ENCODE results near the gene TMEM9B. TPM values are rescaled to one million over a fixed set of nuclear protein-coding genes. Genes with fewer than 3 reads are reported as not detected.
"Not testable (repeated sequence)": the region's sequence is repeated elsewhere in the genome, so short reads cannot be mapped to it uniquely, and the experiment has no call there.

The TMEM9B gene
- total RNA-seq, 5 donors from 2014 or later (not counting 1 experiment from before 2014, with no cell fraction given): 19.9 to 30.5 (median 29.4) TPM

DNA sequence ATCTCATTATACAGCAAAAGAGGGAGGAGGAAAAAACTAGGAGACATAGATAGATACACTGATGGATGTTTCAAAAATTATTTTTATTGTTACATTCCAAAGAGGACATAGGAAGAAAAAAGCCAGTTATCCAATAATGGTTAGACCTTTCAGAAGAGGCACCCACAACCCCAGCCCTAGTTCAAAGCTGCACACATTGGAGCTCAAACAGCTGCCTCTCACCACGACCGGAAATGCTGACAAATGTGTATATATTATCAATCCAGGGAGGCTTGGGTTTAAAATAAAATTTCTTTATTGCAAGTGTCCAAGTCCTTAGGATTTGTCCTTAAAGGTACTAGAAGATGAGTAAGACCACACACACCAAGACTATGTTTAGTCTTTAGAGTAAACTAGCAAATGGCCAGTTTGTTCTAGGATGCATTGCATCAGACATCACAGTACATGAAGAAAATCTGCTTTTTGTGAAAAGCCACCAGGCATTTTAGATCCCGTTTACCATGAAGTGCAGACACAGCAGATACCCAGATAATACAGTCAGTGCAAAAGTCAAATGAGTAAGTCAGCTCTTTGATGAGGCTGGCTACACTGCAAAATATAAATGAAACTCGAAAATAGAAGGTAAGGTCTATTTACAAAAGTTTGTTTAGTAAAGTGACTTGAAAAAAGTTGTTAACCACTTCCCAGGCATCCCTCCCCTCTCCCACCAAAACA lies 16.9 kb downstream of the TMEM9B start:
- POLR2A ChIA-PET: interaction anchor here in 1 of 2 donors (0.7 kb wide), 1 partner anchor 12 kb away, joined by 3 read pairs; no protein-coding TSS in a partner anchor

DNA sequence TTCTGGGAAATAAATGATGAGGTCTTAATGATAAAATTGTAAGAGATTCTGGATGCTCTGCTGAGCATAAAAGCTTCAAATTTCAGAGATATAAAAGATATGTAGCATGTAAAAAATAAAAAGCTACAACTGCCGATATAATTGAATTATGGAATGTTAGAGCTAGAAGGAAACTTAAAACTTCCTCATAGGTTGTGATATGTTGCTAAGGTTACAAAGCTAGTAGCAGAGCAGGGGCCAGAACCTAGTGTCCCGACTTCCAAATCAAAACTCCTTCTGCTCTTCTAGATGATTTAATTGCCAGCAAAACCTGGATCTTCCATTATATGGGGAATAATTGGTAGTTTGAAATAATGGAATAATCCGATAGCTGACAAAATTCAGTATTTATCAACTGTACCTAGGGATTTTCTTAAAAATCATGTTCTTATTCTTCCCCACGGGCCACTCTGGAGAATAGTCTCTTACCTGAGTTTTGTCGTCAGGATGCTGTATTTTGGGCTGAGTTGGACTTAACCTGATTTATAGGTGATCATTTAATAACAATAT lies 21.6 kb downstream of the TMEM9B start, which contains the start of gene ASCL3:
Gene ASCL3, minus strand, starts transcription at position 499 of the 549 bp plus-strand sequence. CDS start 4,855 bp downstream, outside the sequence.
- ChIA-PET CTCF (interaction anchor here in 1 of 2 donors (0.8 kb wide), 1 partner anchor 17 kb away, joined by 3 read pairs; no protein-coding TSS in a partner anchor), POLR2A (no interaction called here)
- Mint-ChIP-seq H3K9me3 (no peaks in the 10 kb centered on the region), H3K4me1 (peaks cover 0 to 2% (median 0%) of the 10 kb centered on the region in 3 donors), H3K27me3 (peaks cover 0 to 3% of the 10 kb centered on the region in 2 donors), H3K36me3 (peaks cover 12% of the 10 kb centered on the region), H3K4me3 (no peak within 1 kb of the TSS), H3K27ac (no peak within 1 kb of the TSS)
- Histone ChIP-seq H3K27ac (ENCODE audit: low read length) (no peak within 1 kb of the TSS), H3K9me3 (no peaks in the 10 kb centered on the region), H3K4me3 (ENCODE audit: control insufficient read depth in 1 of 2, extremely low read depth in 1 of 2, low read length in 1 of 2) (no peak within 1 kb of the TSS), H3K36me3 (ENCODE audit: control insufficient read depth in 2 of 2, extremely low read depth in 1 of 2, insufficient read depth in 1 of 2, low read length in 1 of 2) (peaks cover 2 to 8% of the 10 kb centered on the region in 2 donors), H3K4me1 (ENCODE audit: control insufficient read depth in 1 of 2, extremely low read depth in 1 of 2, insufficient read depth in 2 of 2, low read length in 2 of 2) (no peaks in the 10 kb centered on the region), H3K27me3 (replicated peaks in 1 of 2; ENCODE audit: control insufficient read depth in 2 of 2, extremely low read depth in 1 of 2, insufficient read depth in 2 of 2, low read length in 1 of 2) (no peaks in the 10 kb centered on the region)
- DNase-seq (no peak), ATAC-seq (replicated peaks in 1 of 4) (no peak)
- no CpG with 5 or more reads among the region's 5 CpGs for WGBS (ENCODE audit: insufficient coverage)

More for the DNA sequence above, 16.9 kb downstream of the TMEM9B start:
- H3K27me3 ChIP-seq (replicated peaks in 1 of 2; ENCODE audit: control insufficient read depth in 2 of 2, extremely low read depth in 1 of 2, insufficient read depth in 2 of 2, low read length in 1 of 2): no peaks in the 10 kb centered on the region
- H3K4me3 Mint-ChIP-seq: no peak overlapping the region
- no peaks in the 10 kb centered on the region for H3K9me3 Mint-ChIP-seq
- WGBS (ENCODE audit: insufficient coverage): no CpG with 5 or more reads among the region's 4 CpGs
- no peaks in the 10 kb centered on the region for H3K4me1 ChIP-seq (ENCODE audit: control insufficient read depth in 1 of 2, extremely low read depth in 1 of 2, insufficient read depth in 2 of 2, low read length in 2 of 2)
- H3K27ac ChIP-seq (ENCODE audit: low read length): no peak overlapping the region
- ATAC-seq (replicated peaks in 1 of 4) (no peak), DNase-seq (no peak)
- no peaks in the 10 kb centered on the region for H3K27me3 Mint-ChIP-seq
- H3K4me3 ChIP-seq (ENCODE audit: control insufficient read depth in 1 of 2, extremely low read depth in 1 of 2, low read length in 1 of 2): no peak overlapping the region
- CTCF ChIA-PET: no interaction called here
- peaks cover 0 to 2% (median 0%) of the 10 kb centered on the region in 3 donors for H3K4me1 Mint-ChIP-seq
- peak overlapping the region in 1 of 2 donors; percentile 71 for H3K27ac Mint-ChIP-seq
- H3K36me3 Mint-ChIP-seq: peaks cover 42% of the 10 kb centered on the region
- peaks cover 4 to 44% of the 10 kb centered on the region in 2 donors for H3K36me3 ChIP-seq (ENCODE audit: control insufficient read depth in 2 of 2, extremely low read depth in 1 of 2, insufficient read depth in 1 of 2, low read length in 1 of 2)
- H3K9me3 ChIP-seq: no peaks in the 10 kb centered on the region

DNA sequence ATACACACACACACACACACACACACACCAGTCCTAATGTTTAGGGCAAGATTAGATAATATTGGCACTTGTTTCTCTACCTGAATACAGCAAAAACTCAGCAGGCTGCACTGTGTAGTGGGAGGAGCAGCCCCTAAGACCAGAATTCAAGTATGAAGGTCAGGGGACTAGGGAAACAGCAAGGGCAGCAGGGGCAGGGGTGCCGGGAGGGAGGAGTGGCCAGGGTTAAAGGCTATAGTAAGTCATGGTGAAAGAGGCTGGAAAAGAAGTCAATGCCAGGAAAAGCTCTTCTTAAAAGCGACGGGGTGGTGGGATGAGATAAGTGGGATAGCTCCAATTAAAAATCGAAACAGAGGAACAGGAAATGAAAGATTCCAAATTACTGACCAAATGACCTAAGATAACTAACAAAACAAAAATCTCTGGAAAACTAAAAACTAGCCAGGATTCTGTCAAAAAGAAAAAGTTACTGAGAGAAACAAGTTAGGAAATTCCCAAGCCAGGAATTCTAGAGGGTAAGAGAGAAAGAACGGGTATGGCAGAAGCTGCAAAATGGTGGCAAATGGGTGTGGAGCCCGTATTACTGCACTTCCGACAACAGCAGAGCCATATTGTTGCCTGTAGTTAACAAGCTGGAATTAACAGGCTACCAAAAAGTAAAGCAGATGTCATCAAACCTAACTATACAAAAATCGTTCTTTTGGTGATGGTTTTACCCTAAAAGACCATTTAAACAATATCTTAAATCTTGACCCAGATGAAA lies 22.7 kb downstream of the TMEM9B start:
- Histone ChIP-seq H3K27ac (ENCODE audit: low read length) (no peak overlapping the region), H3K9me3 (no peaks in the 10 kb centered on the region), H3K36me3 (ENCODE audit: control insufficient read depth in 2 of 2, extremely low read depth in 1 of 2, insufficient read depth in 1 of 2, low read length in 1 of 2) (no peaks in the 10 kb centered on the region), H3K4me3 (ENCODE audit: control insufficient read depth in 1 of 2, extremely low read depth in 1 of 2, low read length in 1 of 2) (no peak overlapping the region), H3K4me1 (ENCODE audit: control insufficient read depth in 1 of 2, extremely low read depth in 1 of 2, insufficient read depth in 2 of 2, low read length in 2 of 2) (no peaks in the 10 kb centered on the region), H3K27me3 (replicated peaks in 1 of 2; ENCODE audit: control insufficient read depth in 2 of 2, extremely low read depth in 1 of 2, insufficient read depth in 2 of 2, low read length in 1 of 2) (no peaks in the 10 kb centered on the region)
- Mint-ChIP-seq H3K4me1 (no peaks in the 10 kb centered on the region), H3K36me3 (peaks cover 4% of the 10 kb centered on the region), H3K9me3 (no peaks in the 10 kb centered on the region), H3K27me3 (peaks cover 0 to 3% of the 10 kb centered on the region in 2 donors), H3K27ac (no peak overlapping the region), H3K4me3 (no peak overlapping the region)
- ATAC-seq (replicated peaks in 1 of 4) (no peak), DNase-seq (no peak)
- ChIA-PET CTCF (interaction anchor here in 1 of 2 donors (0.8 kb wide), 1 partner anchor 18 kb away, joined by 3 read pairs; no protein-coding TSS in a partner anchor), POLR2A (no interaction called here)
- WGBS (ENCODE audit: insufficient coverage): 97% methylated on average over 4 of the region's 8 CpGs

DNA sequence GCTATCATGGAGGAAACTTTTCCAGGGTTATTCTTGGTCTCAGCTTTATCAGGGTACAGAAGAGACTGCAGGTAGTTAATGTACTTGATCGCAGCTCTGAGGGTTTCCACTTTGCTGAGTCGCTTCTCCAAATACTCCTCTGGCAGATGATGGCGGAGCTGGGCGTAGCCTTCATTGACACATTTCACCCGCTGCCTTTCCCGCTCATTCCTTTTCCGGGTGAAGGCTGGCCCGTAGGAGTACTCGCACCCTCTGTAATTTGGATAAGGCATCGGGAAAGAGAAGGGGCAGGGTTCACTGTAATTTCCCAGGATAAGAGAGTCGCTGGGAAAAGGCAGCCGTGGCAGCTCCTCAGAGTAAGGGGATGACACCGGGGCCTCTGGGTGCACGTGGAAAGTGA lies 26.6 kb downstream of the TMEM9B start:
- Mint-ChIP-seq H3K4me3 (no peak overlapping the region), H3K27me3 (peaks cover 0 to 3% of the 10 kb centered on the region in 2 donors), H3K4me1 (peaks cover 0 to 6% (median 0%) of the 10 kb centered on the region in 3 donors), H3K9me3 (no peaks in the 10 kb centered on the region), H3K27ac (no peak overlapping the region), H3K36me3 (no peaks in the 10 kb centered on the region)
- ChIA-PET POLR2A (no interaction called here), CTCF (interaction anchor here in 1 of 2 donors (0.9 kb wide), 1 partner anchor 23 kb away, joined by 3 read pairs; no protein-coding TSS in a partner anchor)
- no peak for ATAC-seq (replicated peaks in 1 of 4)
- Histone ChIP-seq H3K4me3 (ENCODE audit: control insufficient read depth in 1 of 2, extremely low read depth in 1 of 2, low read length in 1 of 2) (no peak overlapping the region), H3K27ac (ENCODE audit: low read length) (no peak overlapping the region), H3K9me3 (no peaks in the 10 kb centered on the region), H3K4me1 (ENCODE audit: control insufficient read depth in 1 of 2, extremely low read depth in 1 of 2, insufficient read depth in 2 of 2, low read length in 2 of 2) (no peaks in the 10 kb centered on the region), H3K36me3 (ENCODE audit: control insufficient read depth in 2 of 2, extremely low read depth in 1 of 2, insufficient read depth in 1 of 2, low read length in 1 of 2) (no peaks in the 10 kb centered on the region), H3K27me3 (replicated peaks in 1 of 2; ENCODE audit: control insufficient read depth in 2 of 2, extremely low read depth in 1 of 2, insufficient read depth in 2 of 2, low read length in 1 of 2) (no peaks in the 10 kb centered on the region)
- no peak for DNase-seq
- 92% methylated on average over 13 of the region's 14 CpGs for WGBS (ENCODE audit: insufficient coverage)

DNA sequence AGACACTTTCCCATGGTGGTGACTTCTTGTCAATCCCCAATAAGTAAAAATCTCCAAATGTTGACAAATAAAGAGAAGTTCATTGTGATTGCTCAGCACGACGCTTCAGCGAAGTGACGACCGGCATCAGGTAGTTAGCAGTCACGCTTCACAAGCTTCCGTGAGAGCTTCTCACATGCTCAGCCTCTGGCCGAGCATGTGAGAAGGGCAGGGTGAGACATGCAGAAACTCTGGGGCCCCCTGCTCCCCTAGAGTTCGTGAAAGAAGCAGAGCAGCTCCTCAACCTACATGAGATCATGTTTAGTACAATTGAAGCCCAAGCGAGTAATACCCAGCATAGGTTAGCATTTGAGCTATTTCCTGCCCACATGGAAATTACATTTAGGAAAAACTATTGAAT lies 27.1 kb downstream of the TMEM9B start:
- H3K36me3 Mint-ChIP-seq: no peaks in the 10 kb centered on the region
- no peak overlapping the region for H3K27ac Mint-ChIP-seq
- Histone ChIP-seq H3K27me3 (replicated peaks in 1 of 2; ENCODE audit: control insufficient read depth in 2 of 2, extremely low read depth in 1 of 2, insufficient read depth in 2 of 2, low read length in 1 of 2) (no peaks in the 10 kb centered on the region), H3K4me1 (ENCODE audit: control insufficient read depth in 1 of 2, extremely low read depth in 1 of 2, insufficient read depth in 2 of 2, low read length in 2 of 2) (no peaks in the 10 kb centered on the region), H3K36me3 (ENCODE audit: control insufficient read depth in 2 of 2, extremely low read depth in 1 of 2, insufficient read depth in 1 of 2, low read length in 1 of 2) (no peaks in the 10 kb centered on the region), H3K27ac (ENCODE audit: low read length) (no peak overlapping the region), H3K4me3 (ENCODE audit: control insufficient read depth in 1 of 2, extremely low read depth in 1 of 2, low read length in 1 of 2) (no peak overlapping the region), H3K9me3 (no peaks in the 10 kb centered on the region)
- H3K4me1 Mint-ChIP-seq: peaks cover 0 to 6% (median 0%) of the 10 kb centered on the region in 3 donors
- no peaks in the 10 kb centered on the region for H3K9me3 Mint-ChIP-seq
- 60% methylated on average over 1 of the region's 10 CpGs for WGBS (ENCODE audit: insufficient coverage)
- CTCF ChIA-PET: interaction anchor here in 1 of 2 donors (0.9 kb wide), 1 partner anchor 23 kb away, joined by 3 read pairs; no protein-coding TSS in a partner anchor
- H3K4me3 Mint-ChIP-seq: no peak overlapping the region
- POLR2A ChIA-PET: no interaction called here
- peaks cover 0 to 3% of the 10 kb centered on the region in 2 donors for H3K27me3 Mint-ChIP-seq
- ATAC-seq (replicated peaks in 1 of 4): no peak
- no peak for DNase-seq

DNA sequence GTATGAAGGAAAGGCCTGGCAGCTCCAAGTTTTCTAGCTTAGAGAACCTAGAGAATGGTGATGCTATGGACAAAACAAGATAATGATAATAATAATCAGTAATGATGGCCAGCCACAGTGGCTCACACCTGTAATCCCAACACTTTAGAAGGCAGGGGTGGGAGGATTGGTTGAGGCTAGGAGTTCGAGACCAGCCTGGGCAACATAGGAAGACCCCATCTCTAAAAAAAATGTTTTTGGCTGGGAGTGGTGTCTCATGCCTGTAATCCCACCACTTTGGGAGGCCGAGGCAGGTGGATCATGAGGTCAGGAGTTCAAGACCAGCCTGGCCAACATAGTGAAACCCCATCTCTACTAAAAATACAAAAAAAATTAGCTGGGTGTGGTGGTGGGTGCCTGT lies 28.5 kb downstream of the TMEM9B start:
- CTCF ChIA-PET; H3K27ac ChIP-seq (ENCODE audit: low read length); H3K4me3 Mint-ChIP-seq; POLR2A ChIA-PET; H3K9me3 ChIP-seq; H3K27me3 ChIP-seq (replicated peaks in 1 of 2; ENCODE audit: control insufficient read depth in 2 of 2, extremely low read depth in 1 of 2, insufficient read depth in 2 of 2, low read length in 1 of 2); H3K27ac Mint-ChIP-seq; H3K4me1 Mint-ChIP-seq; H3K4me3 ChIP-seq (ENCODE audit: control insufficient read depth in 1 of 2, extremely low read depth in 1 of 2, low read length in 1 of 2); ATAC-seq (replicated peaks in 1 of 4); H3K36me3 ChIP-seq (ENCODE audit: control insufficient read depth in 2 of 2, extremely low read depth in 1 of 2, insufficient read depth in 1 of 2, low read length in 1 of 2); H3K27me3 Mint-ChIP-seq; DNase-seq; H3K4me1 ChIP-seq (ENCODE audit: control insufficient read depth in 1 of 2, extremely low read depth in 1 of 2, insufficient read depth in 2 of 2, low read length in 2 of 2); H3K9me3 Mint-ChIP-seq; H3K36me3 Mint-ChIP-seq: not testable (repeated sequence)
- WGBS (ENCODE audit: insufficient coverage): no CpG with 5 or more reads among the region's 2 CpGs
